ENCODE results near the gene TMEM53.

The TMEM53 gene

GRCh38 chr1:44643721-44644334, 30.5 kb downstream of the TMEM53 start:
- no peak overlapping the region for H3K4me3 ChIP-seq (ENCODE audit: control insufficient read depth, low read depth, low read length)
- no peak for TF ChIP-seq CTCF (IDR thresholded peaks at IDR 0.05; ENCODE audit: control insufficient read depth, insufficient read depth, low read depth, low read length, missing control alignments)
- DNase-seq (ENCODE audit: low read depth) = no peak

- TF ChIP-seq CTCF (IDR thresholded peaks at IDR 0.05; ENCODE audit: control insufficient read depth, insufficient read depth, low read depth, low read length, missing control alignments) = no peak
These were observed 31.4 kb downstream of the TMEM53 start for GRCh38 chr1:44642925-44643324.

GRCh38 chr1:44642255-44642654, 32.0 kb downstream of the TMEM53 start:
- TF ChIP-seq CTCF (IDR thresholded peaks at IDR 0.05; ENCODE audit: control insufficient read depth, insufficient read depth, low read depth, low read length, missing control alignments) = no peak
- H3K4me3 ChIP-seq (ENCODE audit: control insufficient read depth, low read depth, low read length) = no peak overlapping the region
- no peak for DNase-seq (ENCODE audit: low read depth)

More at GRCh38 chr1:44642925-44643324, 31.4 kb downstream of the TMEM53 start:
- no peak for DNase-seq (ENCODE audit: low read depth)
- H3K4me3 ChIP-seq (ENCODE audit: control insufficient read depth, low read depth, low read length) = no peak overlapping the region

- no peak for DNase-seq (ENCODE audit: low read depth)
- no peak overlapping the region for H3K4me3 ChIP-seq (ENCODE audit: control insufficient read depth, low read depth, low read length)
- TF ChIP-seq CTCF (IDR thresholded peaks at IDR 0.05; ENCODE audit: control insufficient read depth, insufficient read depth, low read depth, low read length, missing control alignments) = no peak
These were observed 32.9 kb downstream of the TMEM53 start for GRCh38 chr1:44641126-44642102.

GRCh38 chr1:44640200-44640853, 34.0 kb downstream of the TMEM53 start:
- TF ChIP-seq CTCF (IDR thresholded peaks at IDR 0.05; ENCODE audit: control insufficient read depth, insufficient read depth, low read depth, low read length, missing control alignments) = no peak
- DNase-seq (ENCODE audit: low read depth) = no peak
- no peak overlapping the region for H3K4me3 ChIP-seq (ENCODE audit: control insufficient read depth, low read depth, low read length)

- no peak for DNase-seq (ENCODE audit: low read depth)
- H3K4me3 ChIP-seq (ENCODE audit: control insufficient read depth, low read depth, low read length) = no peak overlapping the region
- TF ChIP-seq CTCF (IDR thresholded peaks at IDR 0.05; ENCODE audit: control insufficient read depth, insufficient read depth, low read depth, low read length, missing control alignments) = no peak
These were observed 36.4 kb downstream of the TMEM53 start for GRCh38 chr1:44637702-44638411.
